ENCODE data around the gene CYP1A2.
A peak's percentile ranks its signal among the peaks of the same experiment; 100 is the strongest.
"Not testable (repeated sequence)": the region's sequence is repeated elsewhere in the genome, so short reads cannot be mapped to it uniquely, and the experiment has no call there.

The CYP1A2 gene

DNA sequence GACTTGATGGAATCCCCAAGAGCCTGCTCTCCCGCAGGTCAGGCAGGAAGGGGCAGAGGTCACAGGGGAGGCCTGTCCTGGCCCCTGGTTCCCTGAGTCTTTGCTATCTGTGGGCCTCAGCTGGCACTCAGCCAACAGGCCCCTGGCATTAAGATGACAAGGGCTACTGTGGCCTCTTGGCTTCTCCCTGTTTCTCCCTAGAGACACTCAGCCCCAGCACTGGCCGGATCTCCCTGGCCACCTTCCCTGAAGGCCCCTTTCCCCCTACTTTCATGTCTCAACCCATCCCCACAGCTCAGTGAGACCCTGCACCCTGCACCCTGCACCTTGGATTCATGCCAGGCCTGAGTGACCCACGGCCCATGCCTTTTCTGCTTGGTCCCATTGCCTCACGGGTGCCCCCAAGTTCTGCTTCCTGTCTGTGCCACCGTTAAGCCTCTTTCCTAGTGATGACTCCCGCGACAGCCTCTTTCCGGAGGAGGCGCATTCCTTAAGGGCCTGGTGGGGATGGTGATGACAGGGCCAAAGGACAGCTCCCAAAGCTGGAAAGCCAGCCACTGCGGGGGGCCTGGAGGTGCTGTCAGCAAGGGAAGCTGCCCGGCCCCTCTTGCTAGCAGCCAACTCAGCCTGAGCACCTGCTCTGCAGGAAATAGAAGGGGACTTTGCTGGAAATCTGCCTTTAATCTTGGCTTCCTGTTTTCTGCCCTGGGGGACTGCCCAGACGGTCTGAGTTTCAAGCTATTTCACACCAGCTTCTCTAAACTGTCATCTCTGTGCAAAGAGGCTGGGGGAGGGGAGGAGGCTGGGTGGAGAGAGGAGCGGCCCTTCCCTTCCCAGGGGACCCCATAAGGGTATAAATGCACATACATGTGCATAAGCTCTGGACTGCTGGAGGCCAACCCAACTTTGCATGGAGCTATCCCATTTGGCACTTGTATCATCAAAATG is 28.4 kb downstream of the CYP1A2 start:
- DNase-seq (ENCODE audit: low read depth in 1 of 2, low spot score in 1 of 2) = no peak

DNA sequence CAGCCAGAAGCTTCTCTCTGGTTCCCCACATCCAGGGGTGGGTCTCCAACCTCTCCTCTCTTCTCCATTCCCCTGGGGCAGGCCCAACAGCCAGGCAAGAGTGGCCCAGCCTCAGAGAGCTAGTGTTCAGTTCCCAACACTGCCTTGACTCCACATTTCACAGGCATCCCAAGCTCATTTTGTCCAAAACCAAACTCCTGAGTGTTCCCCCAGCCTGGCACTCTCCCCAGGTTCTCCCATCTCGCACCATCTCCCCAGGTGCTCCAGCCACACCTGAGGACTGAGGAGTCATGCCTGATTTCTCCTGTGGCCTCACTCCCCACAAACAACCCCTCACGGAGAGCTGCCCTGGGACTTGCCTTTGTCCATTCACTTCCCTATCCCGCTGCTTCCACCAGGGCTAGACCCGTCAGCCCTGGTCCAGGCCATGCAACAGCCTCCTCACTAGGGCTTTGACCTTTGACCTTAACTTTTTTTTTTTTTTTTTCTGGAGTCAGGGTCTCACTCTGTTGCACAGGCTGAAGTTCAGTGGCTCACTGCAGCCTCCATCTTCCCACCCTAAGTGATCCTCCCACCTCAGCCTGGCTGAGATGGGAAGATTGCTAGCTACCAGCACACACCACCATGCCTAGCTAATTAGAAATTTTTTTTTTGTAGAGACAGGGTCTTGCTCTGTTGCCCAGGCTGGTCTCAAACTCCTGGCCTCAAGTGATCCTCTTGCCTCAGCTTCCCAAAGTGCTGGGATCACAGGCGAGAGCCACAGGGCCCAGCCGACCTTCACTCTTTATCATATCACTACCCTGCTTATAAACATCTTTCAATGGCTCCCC is 29.3 kb downstream of the CYP1A2 start:
- no peak for DNase-seq (ENCODE audit: low read depth in 1 of 2, low spot score in 1 of 2)

- DNase-seq (ENCODE audit: low read depth in 1 of 2, low spot score in 1 of 2) = no peak
Measured at GRCh38 chr15:74778599-74778970, 29.9 kb downstream of the CYP1A2 start.

DNA sequence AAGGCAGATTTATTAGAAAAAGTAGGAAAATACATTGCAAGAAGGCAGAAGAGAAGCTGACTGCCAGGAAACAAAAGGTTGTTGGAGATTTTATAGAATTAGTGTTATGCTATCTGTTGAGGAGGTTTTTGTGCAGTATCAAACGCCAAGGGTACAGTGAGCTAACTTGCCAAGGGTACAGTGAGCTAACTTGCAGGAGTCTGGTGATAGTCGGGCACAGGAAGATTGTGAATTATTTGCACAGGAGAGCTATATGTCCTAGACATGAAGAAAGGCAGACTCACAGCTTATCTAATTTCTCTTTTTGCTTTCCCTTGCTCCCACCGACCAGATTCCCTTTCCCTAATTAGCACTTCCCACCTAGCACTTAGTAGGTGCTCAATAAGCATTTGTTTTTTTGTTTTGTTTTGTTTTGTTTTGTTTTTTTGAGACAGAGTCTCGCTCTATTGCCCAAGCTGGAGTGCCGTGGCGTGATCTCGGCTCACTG is 30.6 kb downstream of the CYP1A2 start:
- DNase-seq (ENCODE audit: low read depth in 1 of 2, low spot score in 1 of 2) = no peak

DNA sequence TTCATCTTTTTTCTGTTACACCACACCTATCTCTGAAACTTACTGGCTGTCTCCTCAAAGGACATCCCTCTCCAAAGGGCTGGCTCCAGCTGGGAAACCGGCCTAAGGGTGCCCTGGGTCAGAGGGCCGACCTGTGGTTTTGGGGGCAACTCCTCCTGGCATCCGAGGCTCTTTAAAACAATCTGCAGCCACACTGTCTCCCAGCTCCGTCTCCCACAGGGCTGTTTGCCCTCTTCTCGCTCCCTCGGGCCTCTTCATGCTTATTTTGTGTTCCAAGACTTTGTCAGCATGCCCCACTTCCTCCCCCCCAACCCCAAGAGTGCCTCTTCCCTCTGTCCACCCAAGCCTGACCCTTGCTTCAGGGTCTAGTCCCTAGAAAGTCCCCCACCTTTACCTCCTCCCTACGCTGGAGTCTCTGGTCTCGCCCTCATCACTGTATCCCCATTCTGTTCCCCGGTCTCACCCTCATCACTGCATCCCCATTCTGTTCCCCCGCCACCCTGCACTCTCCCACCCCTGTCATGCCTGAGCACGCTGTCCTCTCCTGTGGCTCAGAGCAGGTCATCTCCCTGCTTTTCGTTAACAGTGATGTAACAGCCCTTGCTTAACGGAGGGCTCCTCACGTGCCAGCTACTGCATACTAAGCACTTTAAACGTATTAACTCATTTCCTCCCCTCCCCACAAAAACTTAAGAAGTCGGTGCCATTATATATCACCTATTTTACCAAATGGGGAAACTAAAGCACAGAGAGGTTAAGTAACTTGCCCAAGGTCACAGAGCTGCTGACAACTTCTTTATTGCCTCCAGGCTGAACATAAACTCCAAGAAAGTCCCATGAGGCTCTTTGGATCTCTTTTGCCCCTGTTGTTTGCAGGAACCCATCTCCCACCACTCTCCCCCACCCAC is 32.1 kb downstream of the CYP1A2 start:
- no peak for DNase-seq (ENCODE audit: low read depth in 1 of 2, low spot score in 1 of 2)

- DNase-seq (ENCODE audit: low read depth in 1 of 2, low spot score in 1 of 2) = no peak
Measured at GRCh38 chr15:74781431-74782258, 33.0 kb downstream of the CYP1A2 start, which contains the start of gene CSK. TSS of gene CSK (plus strand) at chr15:74782080. CDS start at chr15:74798298, 16,218 bp downstream.

DNA sequence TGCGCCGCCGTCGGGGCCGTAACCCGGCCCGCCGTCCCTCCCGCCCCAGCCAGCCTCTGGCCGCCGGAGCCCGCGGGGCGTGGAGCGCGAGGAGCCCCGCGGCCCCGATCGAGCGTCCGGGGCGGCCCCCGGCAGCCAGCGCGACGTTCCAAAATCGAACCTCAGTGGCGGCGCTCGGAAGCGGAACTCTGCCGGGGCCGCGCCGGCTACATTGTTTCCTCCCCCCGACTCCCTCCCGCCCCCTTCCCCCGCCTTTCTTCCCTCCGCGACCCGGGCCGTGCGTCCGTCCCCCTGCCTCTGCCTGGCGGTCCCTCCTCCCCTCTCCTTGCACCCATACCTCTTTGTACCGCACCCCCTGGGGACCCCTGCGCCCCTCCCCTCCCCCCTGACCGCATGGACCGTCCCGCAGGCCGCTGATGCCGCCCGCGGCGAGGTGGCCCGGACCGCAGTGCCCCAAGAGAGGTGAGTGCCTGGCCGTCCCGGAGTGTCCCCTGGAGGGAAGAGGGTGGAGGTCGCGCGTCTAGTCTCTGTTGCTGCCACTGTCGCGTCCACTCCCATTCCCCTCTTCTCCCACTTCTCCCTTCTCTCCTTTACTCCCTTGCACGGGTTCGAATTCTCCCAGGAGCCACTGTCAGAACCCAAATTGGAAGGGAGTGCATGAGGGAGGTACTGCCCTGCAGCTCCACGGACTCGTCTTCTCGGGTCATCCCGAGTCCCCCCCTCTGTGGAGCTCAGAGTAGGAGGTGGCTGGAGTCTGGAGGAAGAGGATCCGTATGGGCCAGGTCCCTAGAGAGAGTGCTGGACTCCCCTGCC is 33.8 kb downstream of the CYP1A2 start:
- no peak for DNase-seq (ENCODE audit: low read depth in 1 of 2, low spot score in 1 of 2)

- DNase-seq (ENCODE audit: low read depth in 1 of 2, low spot score in 1 of 2) = no peak
Measured at GRCh38 chr15:74783072-74783807, 34.6 kb downstream of the CYP1A2 start.

DNA sequence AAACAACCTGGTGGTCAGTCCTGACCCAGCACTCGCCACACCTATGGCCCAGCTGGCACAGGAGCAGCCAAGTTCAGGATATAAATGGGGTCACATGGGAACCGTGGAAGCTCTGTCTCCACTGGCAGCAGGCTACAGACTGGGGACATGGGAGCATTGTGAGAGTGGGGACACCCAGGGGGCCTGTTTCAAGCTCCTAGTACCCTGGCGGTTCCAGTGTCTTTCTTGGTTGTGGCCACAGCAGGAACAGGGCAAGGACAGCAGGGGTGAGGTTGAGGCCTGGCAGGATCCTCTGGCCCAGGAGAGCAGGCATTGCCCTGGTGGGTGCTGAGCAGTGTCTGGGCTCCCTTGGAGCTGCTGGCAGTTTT is 35.1 kb downstream of the CYP1A2 start:
- no peak for DNase-seq (ENCODE audit: low read depth in 1 of 2, low spot score in 1 of 2)

GRCh38 chr15:74784426-74785193 is 36.0 kb downstream of the CYP1A2 start:
- no peak for DNase-seq (ENCODE audit: low read depth in 1 of 2, low spot score in 1 of 2)

- no peak for DNase-seq (ENCODE audit: low read depth in 1 of 2, low spot score in 1 of 2)
Measured at GRCh38 chr15:74785194-74786032, 36.8 kb downstream of the CYP1A2 start.

GRCh38 chr15:74786081-74786480 is 37.4 kb downstream of the CYP1A2 start:
- DNase-seq (ENCODE audit: low read depth in 1 of 2, low spot score in 1 of 2) = not testable (repeated sequence)

- DNase-seq (ENCODE audit: low read depth in 1 of 2, low spot score in 1 of 2) = no peak
Measured at GRCh38 chr15:74786551-74787165, 38.0 kb downstream of the CYP1A2 start.

GRCh38 chr15:74787251-74788041 is 38.8 kb downstream of the CYP1A2 start:
- peak; percentile 76 to 90 for DNase-seq (ENCODE audit: low read depth in 1 of 2, low spot score in 1 of 2)

DNA sequence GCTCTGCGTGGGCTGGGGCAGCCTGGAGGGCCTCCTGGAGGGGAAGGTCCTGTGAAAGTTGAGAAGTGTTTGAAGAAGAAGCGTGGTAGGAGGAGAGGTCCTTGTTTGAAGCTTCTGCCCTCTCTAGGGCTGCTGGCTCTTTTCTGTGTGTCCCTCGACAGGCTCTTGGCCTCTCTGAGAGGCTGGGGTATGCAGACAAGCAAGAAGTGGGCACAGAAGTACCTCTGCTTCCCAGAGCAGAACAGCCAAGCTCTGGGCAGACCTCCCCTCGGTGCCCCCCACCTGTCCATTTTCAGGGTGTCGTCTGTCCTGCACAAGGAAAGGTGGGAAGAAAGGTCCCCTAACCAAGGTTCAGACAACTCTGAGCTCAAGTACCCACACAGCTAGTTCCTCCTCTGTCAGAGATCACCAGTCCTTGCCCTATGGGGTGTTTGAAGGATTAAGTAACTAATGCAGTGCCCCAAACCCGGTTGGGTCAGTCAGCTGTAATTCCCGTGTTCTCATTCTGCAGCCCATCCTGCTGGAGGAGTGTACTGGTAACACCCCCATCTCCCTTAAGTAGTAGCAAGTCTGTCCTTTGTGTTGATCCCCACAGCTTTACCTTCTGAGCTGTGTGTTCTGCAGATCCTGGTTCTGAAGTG is 39.5 kb downstream of the CYP1A2 start:
- DNase-seq (ENCODE audit: low read depth in 1 of 2, low spot score in 1 of 2) = no peak

Data from activated CD4-positive, alpha-beta T cell treated with anti-CD3 and anti-CD28 coated beads, Interleukin-2, amount 50 U/mL, for 24 hours (primary cell).